SK-N-SH (cell line): ENCODE data around the gene PSMA6. TPM values are rescaled to one million over a fixed set of nuclear protein-coding genes. Genes with fewer than 3 reads are reported as not detected.

Source experiments
- CTCF ChIA-PET: fragments of 300-600, 350-600 bp; formaldehyde crosslinking; extraction: SDS; loops from one replicate; lab custom pipeline; 2021; lab: Yijun Ruan, JAX
- POLR2A ChIA-PET: fragments of 350-600 bp; sonication (Branson Sonifier 250); formaldehyde crosslinking; extraction: SDS; loops from one replicate; lab custom pipeline; 2020; ENCODE audit warnings: antibody characterized with exemption, inconsistent platforms; lab: Yijun Ruan, JAX
- DNase-seq: peaks from one replicate; pipeline ENCODE4 v3.0.0; 2012
- H2AFZ ChIP-seq: fragments of 200-600 bp; sonication (generic); 2 replicates; pipeline ENCODE4 v1.8.1; 2016; ENCODE audit warnings: antibody characterized with exemption, mild to moderate bottlenecking, low read depth
- H3F3A ChIP-seq: fragments of 200-600 bp; sonication (generic); replicated peaks from 2 replicates; pipeline ENCODE3; 2016; ENCODE audit warnings: antibody characterized with exemption, mild to moderate bottlenecking; ENCODE audit not compliant: insufficient read depth
- H3K27ac ChIP-seq, 2 experiments: fragments of 200-500 bp in 1 of 2; fragments of 200-600 bp in 1 of 2; sonication (Bioruptor generic) in 1 of 2; sonication (generic), shearing (Covaris generic) in 1 of 2; 2 replicates each; pipeline versions ENCODE4 v1.5.1 to v1.6.1; 2014 to 2016; ENCODE audit warnings: low read depth in 2 of 2, inconsistent platforms in 1 of 2, low read length in 1 of 2, mild to moderate bottlenecking in 1 of 2, mixed read lengths in 1 of 2
- H3K27me3 ChIP-seq: fragments of 200-600 bp; sonication (generic), shearing (Covaris generic); 2 replicates; pipeline ENCODE4 v1.6.1; 2016; ENCODE audit warnings: mixed run types; ENCODE audit not compliant: insufficient read depth
- H3K36me3 ChIP-seq, 2 experiments: fragments of 200-500 bp in 1 of 2; fragments of 200-600 bp in 1 of 2; sonication (Bioruptor generic) in 1 of 2; sonication (generic) in 1 of 2; replicated peaks in 1 of 2; 2 replicates each; pipeline versions ENCODE3 to v1.5.1; 2014 to 2016; ENCODE audit warnings: low read length in 1 of 2, mild to moderate bottlenecking in 1 of 2; ENCODE audit not compliant: insufficient read depth in 2 of 2, control insufficient read depth in 1 of 2
- H3K4me1 ChIP-seq, 2 experiments: fragments of 200-500 bp in 1 of 2; fragments of 200-600 bp in 1 of 2; sonication (Bioruptor generic) in 1 of 2; sonication (generic), shearing (Covaris generic) in 1 of 2; 2 replicates each; pipeline versions ENCODE4 v1.5.1 to v1.6.1; 2014 to 2016; ENCODE audit warnings: low read depth in 1 of 2, low read length in 1 of 2, mixed run types in 1 of 2; ENCODE audit not compliant: insufficient read depth in 2 of 2, control insufficient read depth in 1 of 2
- H3K4me2 ChIP-seq: fragments of 200-600 bp; sonication (generic), shearing (Covaris generic); 2 replicates; pipeline ENCODE4 v1.6.1; 2017; ENCODE audit warnings: mixed run types
- H3K4me3 ChIP-seq, 2 experiments: fragments of 200-500 bp in 1 of 2; fragments of 200-600 bp in 1 of 2; sonication (Bioruptor generic) in 1 of 2; sonication (generic), shearing (Covaris generic) in 1 of 2; 2 replicates each; pipeline versions ENCODE4 v1.5.1 to v1.8.1; 2014 to 2016; ENCODE audit warnings: low read depth in 2 of 2, inconsistent platforms in 1 of 2, low read length in 1 of 2, mild to moderate bottlenecking in 1 of 2, mixed read lengths in 1 of 2, moderate library complexity in 1 of 2
- H3K79me2 ChIP-seq: fragments of 200-600 bp; sonication (generic); 2 replicates; pipeline ENCODE4 v1.8.1; 2017; ENCODE audit warnings: mild to moderate bottlenecking; ENCODE audit not compliant: insufficient read depth
- H3K9ac ChIP-seq: fragments of 200-600 bp; sonication (generic); 2 replicates; pipeline ENCODE4 v1.6.1; 2017; ENCODE audit warnings: mixed run types
- H3K9me2 ChIP-seq: fragments of 200-600 bp; sonication (generic); 2 replicates; pipeline ENCODE4 v1.6.1; 2017; ENCODE audit warnings: mixed run types
- H3K9me3 ChIP-seq: fragments of 200-600 bp; sonication (generic); 2 replicates; pipeline ENCODE4 v1.6.1; 2017; ENCODE audit warnings: mixed run types, mild to moderate bottlenecking, moderate library complexity
- H4K20me1 ChIP-seq: fragments of 200-600 bp; sonication (generic); 2 replicates; pipeline ENCODE4 v1.6.1; 2017; ENCODE audit warnings: mild to moderate bottlenecking, mixed run types; ENCODE audit not compliant: insufficient read depth
- CHD2 ChIP-seq: fragments of 150-350 bp; IDR thresholded peaks from 2 replicates; pipeline ENCODE4 v1.6.1; 2018; ENCODE audit warnings: low read length; ENCODE audit not compliant: partially characterized antibody
- CTCF ChIP-seq: fragments of 200-600 bp; sonication (generic); IDR thresholded peaks from 2 replicates; pipeline ENCODE4 v1.6.1; 2017; ENCODE audit warnings: antibody characterized with exemption, mild to moderate bottlenecking, moderate library complexity
- EZH2phosphoT487 ChIP-seq: fragments of 200-600 bp; sonication (generic); IDR thresholded peaks from 2 replicates; pipeline ENCODE4 v1.6.1; 2017; ENCODE audit warnings: low read depth, mixed run types, mild to moderate bottlenecking, antibody characterized with exemption, moderate library complexity, borderline replicate concordance
- FOSL2 ChIP-seq: IDR thresholded peaks from 2 replicates; pipeline ENCODE4 v1.4.0; 2012; ENCODE audit warnings: low read depth, mild to moderate bottlenecking, moderate library complexity, borderline replicate concordance
- FOXM1 ChIP-seq: IDR thresholded peaks from 2 replicates; pipeline ENCODE4 v1.4.0; 2012; ENCODE audit warnings: low read depth, mild to moderate bottlenecking
- IRF3 ChIP-seq: fragments of 150-350 bp; IDR thresholded peaks from 2 replicates; pipeline ENCODE4 v1.6.1; 2016; ENCODE audit warnings: mild to moderate bottlenecking, low read depth, low read length
- JUND ChIP-seq: IDR thresholded peaks from 2 replicates; pipeline ENCODE4 v1.4.0; 2012
- MAX ChIP-seq: IDR thresholded peaks from 2 replicates; pipeline ENCODE4 v1.4.0; 2012; ENCODE audit warnings: low read depth
- MEF2A ChIP-seq: IDR thresholded peaks from 2 replicates; pipeline ENCODE4 v1.4.0; 2012; ENCODE audit warnings: low read depth, borderline replicate concordance
- MXI1 ChIP-seq: IDR thresholded peaks from 2 replicates; pipeline ENCODE4 v1.6.1; 2012; ENCODE audit warnings: mild to moderate bottlenecking, low read depth, low read length, improper control_type of control experiment
- NFIC ChIP-seq: IDR thresholded peaks from 2 replicates; pipeline ENCODE4 v1.4.0; 2012; ENCODE audit warnings: borderline replicate concordance
- NRF1 ChIP-seq: IDR thresholded peaks from 2 replicates; pipeline ENCODE4 v1.6.1; 2012; ENCODE audit warnings: low read depth, mild to moderate bottlenecking, low read length
- PBX3 ChIP-seq: IDR thresholded peaks from 2 replicates; pipeline ENCODE4; 2012
- POLR2AphosphoS5 ChIP-seq: IDR thresholded peaks from 2 replicates; pipeline ENCODE4 v1.6.1; 2012; ENCODE audit warnings: low read depth, low read length
- RXRA ChIP-seq: IDR thresholded peaks from 2 replicates; pipeline ENCODE4 v1.4.0; 2012; ENCODE audit warnings: low read depth, mild to moderate bottlenecking, borderline replicate concordance
- SIN3A ChIP-seq: IDR thresholded peaks from 2 replicates; pipeline ENCODE4 v1.6.1; 2012; ENCODE audit warnings: low read depth, mild to moderate bottlenecking, low read length, moderate library complexity, borderline replicate concordance
- SMC3 ChIP-seq: IDR thresholded peaks from 2 replicates; pipeline ENCODE4 v1.6.1; 2012; ENCODE audit warnings: low read depth, low read length, improper control_type of control experiment
- TCF12 ChIP-seq: IDR thresholded peaks from 2 replicates; pipeline ENCODE4 v1.4.0; 2012
- USF1 ChIP-seq: IDR thresholded peaks from 2 replicates; pipeline ENCODE4 v1.4.0; 2012; ENCODE audit warnings: low read depth, borderline replicate concordance
- YY1 ChIP-seq: IDR thresholded peaks from 2 replicates; pipeline ENCODE4 v1.4.0; 2012; ENCODE audit warnings: low read depth, mild to moderate bottlenecking
- WGBS: methylation state at CpG from one replicate; pipeline ENCODE4 v1.1.6; 2017; ENCODE audit warnings: low lambda C conversion rate; 5-methylcytosine and 5-hydroxymethylcytosine counted together
- polyA plus RNA-seq, 3 experiments: library from polyadenylated mRNA; depleted of rRNA; stranded (reverse); fragments of >200 nt; gene quantifications; 2 replicates each; pipeline ENCODE4 v1.2.3, GENCODE V29; 2012

Gene PSMA6
- polyA plus RNA-seq, 1 of the 3 experiments (the other 2 are of a cell fraction): 174 TPM

- TF ChIP-seq IRF3 (no peak), EZH2phosphoT487 (no peak), YY1 (no peak), USF1 (no peak), MXI1 (no peak), FOSL2 (no peak), PBX3 (no peak), SIN3A (no peak), RXRA (no peak), CHD2 (no peak), FOXM1 (no peak), JUND (no peak), MAX (no peak), NRF1 (no peak), TCF12 (no peak), POLR2AphosphoS5 (no peak), CTCF (no peak), MEF2A (no peak), NFIC (no peak), SMC3 (no peak)
- H2AFZ ChIP-seq: no peak overlapping the region
- H3K79me2 ChIP-seq: no peaks in the 10 kb centered on the region
- H3K9ac ChIP-seq: no peak overlapping the region
- H3K9me2 ChIP-seq: no peaks in the 10 kb centered on the region
- H3F3A ChIP-seq: peaks cover 9% of the 10 kb centered on the region
- H3K36me3 ChIP-seq: no peaks in the 10 kb centered on the region
- H3K27ac ChIP-seq: no peak overlapping the region
- no peaks in the 10 kb centered on the region; a peak in 1 of 4 replicates for H3K4me1 ChIP-seq
- H4K20me1 ChIP-seq: no peaks in the 10 kb centered on the region
- WGBS: 92% methylated on average over 6 of the region's 6 CpGs
- POLR2A ChIA-PET: no interaction called here
- H3K4me3 ChIP-seq: no peak overlapping the region
- H3K4me2 ChIP-seq: no peak overlapping the region
- DNase-seq: no peak
- CTCF ChIA-PET: no interaction called here
- no peaks in the 10 kb centered on the region for H3K9me3 ChIP-seq
- no peaks in the 10 kb centered on the region for H3K27me3 ChIP-seq
Measured at GRCh38 chr14:35258420-35258819, 33.8 kb upstream of the PSMA6 start.
